Measurements from ENCODE around the gene S100A16. TPM values are rescaled to one million over a fixed set of nuclear protein-coding genes. Genes with fewer than 3 reads are reported as not detected.

The S100A16 gene
- total and polyA plus RNA-seq, 9 of the 15 experiments (the other 6 are each of a cell fraction or from before 2014, with no cell fraction given): 1.6 to 6.9 (median 4.3) TPM

GRCh38 chr1:153633754-153634665, 21.1 kb upstream of the S100A16 start, which contains the start of gene CHTOP (continued):
- TF ChIP-seq, protein P1, sequence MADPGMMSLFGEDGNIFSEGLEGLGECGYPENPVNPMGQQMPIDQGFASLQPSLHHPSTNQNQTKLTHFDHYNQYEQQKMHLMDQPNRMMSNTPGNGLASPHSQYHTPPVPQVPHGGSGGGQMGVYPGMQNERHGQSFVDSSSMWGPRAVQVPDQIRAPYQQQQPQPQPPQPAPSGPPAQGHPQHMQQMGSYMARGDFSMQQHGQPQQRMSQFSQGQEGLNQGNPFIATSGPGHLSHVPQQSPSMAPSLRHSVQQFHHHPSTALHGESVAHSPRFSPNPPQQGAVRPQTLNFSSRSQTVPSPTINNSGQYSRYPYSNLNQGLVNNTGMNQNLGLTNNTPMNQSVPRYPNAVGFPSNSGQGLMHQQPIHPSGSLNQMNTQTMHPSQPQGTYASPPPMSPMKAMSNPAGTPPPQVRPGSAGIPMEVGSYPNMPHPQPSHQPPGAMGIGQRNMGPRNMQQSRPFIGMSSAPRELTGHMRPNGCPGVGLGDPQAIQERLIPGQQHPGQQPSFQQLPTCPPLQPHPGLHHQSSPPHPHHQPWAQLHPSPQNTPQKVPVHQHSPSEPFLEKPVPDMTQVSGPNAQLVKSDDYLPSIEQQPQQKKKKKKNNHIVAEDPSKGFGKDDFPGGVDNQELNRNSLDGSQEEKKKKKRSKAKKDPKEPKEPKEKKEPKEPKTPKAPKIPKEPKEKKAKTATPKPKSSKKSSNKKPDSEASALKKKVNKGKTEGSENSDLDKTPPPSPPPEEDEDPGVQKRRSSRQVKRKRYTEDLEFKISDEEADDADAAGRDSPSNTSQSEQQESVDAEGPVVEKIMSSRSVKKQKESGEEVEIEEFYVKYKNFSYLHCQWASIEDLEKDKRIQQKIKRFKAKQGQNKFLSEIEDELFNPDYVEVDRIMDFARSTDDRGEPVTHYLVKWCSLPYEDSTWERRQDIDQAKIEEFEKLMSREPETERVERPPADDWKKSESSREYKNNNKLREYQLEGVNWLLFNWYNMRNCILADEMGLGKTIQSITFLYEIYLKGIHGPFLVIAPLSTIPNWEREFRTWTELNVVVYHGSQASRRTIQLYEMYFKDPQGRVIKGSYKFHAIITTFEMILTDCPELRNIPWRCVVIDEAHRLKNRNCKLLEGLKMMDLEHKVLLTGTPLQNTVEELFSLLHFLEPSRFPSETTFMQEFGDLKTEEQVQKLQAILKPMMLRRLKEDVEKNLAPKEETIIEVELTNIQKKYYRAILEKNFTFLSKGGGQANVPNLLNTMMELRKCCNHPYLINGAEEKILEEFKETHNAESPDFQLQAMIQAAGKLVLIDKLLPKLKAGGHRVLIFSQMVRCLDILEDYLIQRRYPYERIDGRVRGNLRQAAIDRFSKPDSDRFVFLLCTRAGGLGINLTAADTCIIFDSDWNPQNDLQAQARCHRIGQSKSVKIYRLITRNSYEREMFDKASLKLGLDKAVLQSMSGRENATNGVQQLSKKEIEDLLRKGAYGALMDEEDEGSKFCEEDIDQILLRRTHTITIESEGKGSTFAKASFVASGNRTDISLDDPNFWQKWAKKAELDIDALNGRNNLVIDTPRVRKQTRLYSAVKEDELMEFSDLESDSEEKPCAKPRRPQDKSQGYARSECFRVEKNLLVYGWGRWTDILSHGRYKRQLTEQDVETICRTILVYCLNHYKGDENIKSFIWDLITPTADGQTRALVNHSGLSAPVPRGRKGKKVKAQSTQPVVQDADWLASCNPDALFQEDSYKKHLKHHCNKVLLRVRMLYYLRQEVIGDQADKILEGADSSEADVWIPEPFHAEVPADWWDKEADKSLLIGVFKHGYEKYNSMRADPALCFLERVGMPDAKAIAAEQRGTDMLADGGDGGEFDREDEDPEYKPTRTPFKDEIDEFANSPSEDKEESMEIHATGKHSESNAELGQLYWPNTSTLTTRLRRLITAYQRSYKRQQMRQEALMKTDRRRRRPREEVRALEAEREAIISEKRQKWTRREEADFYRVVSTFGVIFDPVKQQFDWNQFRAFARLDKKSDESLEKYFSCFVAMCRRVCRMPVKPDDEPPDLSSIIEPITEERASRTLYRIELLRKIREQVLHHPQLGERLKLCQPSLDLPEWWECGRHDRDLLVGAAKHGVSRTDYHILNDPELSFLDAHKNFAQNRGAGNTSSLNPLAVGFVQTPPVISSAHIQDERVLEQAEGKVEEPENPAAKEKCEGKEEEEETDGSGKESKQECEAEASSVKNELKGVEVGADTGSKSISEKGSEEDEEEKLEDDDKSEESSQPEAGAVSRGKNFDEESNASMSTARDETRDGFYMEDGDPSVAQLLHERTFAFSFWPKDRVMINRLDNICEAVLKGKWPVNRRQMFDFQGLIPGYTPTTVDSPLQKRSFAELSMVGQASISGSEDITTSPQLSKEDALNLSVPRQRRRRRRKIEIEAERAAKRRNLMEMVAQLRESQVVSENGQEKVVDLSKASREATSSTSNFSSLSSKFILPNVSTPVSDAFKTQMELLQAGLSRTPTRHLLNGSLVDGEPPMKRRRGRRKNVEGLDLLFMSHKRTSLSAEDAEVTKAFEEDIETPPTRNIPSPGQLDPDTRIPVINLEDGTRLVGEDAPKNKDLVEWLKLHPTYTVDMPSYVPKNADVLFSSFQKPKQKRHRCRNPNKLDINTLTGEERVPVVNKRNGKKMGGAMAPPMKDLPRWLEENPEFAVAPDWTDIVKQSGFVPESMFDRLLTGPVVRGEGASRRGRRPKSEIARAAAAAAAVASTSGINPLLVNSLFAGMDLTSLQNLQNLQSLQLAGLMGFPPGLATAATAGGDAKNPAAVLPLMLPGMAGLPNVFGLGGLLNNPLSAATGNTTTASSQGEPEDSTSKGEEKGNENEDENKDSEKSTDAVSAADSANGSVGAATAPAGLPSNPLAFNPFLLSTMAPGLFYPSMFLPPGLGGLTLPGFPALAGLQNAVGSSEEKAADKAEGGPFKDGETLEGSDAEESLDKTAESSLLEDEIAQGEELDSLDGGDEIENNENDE (IDR thresholded peaks at IDR 0.05; ENCODE audit: low read depth, low read length): no peak
- TF ChIP-seq HMGN3 (IDR thresholded peaks at IDR 0.05; ENCODE audit: borderline replicate concordance, extremely low read depth, insufficient read length, low read depth, low read length) (peak; percentile 67), ZNF282 (CRISPR knock-in tag; IDR thresholded peaks at IDR 0.05) (no peak), EP300 (IDR thresholded peaks at IDR 0.05; ENCODE audit: low read length) (peak; percentile 8; the same call in 1 of the 2 replicates), MNT (conservative IDR thresholded peaks at IDR 0.05) (peak; percentile 94 to 96), STAT6 (CRISPR knock-in tag; IDR thresholded peaks at IDR 0.05) (0 out of 2 replicates have a peak, but pooled peaks have one; percentile 72)
- TF ChIP-seq, protein P2, sequence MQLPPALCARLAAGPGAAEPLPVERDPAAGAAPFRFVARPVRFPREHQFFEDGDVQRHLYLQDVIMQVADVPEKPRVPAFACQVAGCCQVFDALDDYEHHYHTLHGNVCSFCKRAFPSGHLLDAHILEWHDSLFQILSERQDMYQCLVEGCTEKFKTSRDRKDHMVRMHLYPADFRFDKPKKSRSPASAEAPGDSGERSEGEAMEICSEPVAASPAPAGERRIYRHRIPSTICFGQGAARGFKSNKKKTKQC (CRISPR knock-in tag; IDR thresholded peaks at IDR 0.05): peak; percentile 90; the same call in 1 of the 2 replicates

All from K562 (cell line).